ENCODE results near the gene SEPTIN12.

The SEPTIN12 gene

GRCh38 chr16:4787627-4788482, at the start of gene SEPTIN12:
Gene SEPTIN12, minus strand, starts transcription at chr16:4788345. Its CDS starts 700 bp downstream, at chr16:4787645.
- peak; percentile 23 for DNase-seq

GRCh38 chr16:4836727-4837126, 48.6 kb upstream of the SEPTIN12 start:
- no peak for DNase-seq

GRCh38 chr16:4833584-4833983, 45.4 kb upstream of the SEPTIN12 start:
- no peak for DNase-seq

- DNase-seq = no peak
These were observed 44.7 kb upstream of the SEPTIN12 start for GRCh38 chr16:4832698-4833343.

GRCh38 chr16:4831616-4832015, 43.5 kb upstream of the SEPTIN12 start:
- DNase-seq = no peak

GRCh38 chr16:4830408-4830807, 42.3 kb upstream of the SEPTIN12 start:
- no peak for DNase-seq

- DNase-seq = no peak
These were observed 40.6 kb upstream of the SEPTIN12 start for GRCh38 chr16:4828567-4829321.

- no peak for DNase-seq
These were observed 38.8 kb upstream of the SEPTIN12 start for GRCh38 chr16:4826980-4827379.

- no peak for DNase-seq
These were observed 38.4 kb upstream of the SEPTIN12 start for GRCh38 chr16:4826526-4826925.

- DNase-seq = no peak
These were observed 37.1 kb upstream of the SEPTIN12 start for GRCh38 chr16:4825196-4825595.

GRCh38 chr16:4820652-4821051, 32.5 kb upstream of the SEPTIN12 start:
- no peak for DNase-seq

- DNase-seq = no peak
These were observed 26.5 kb upstream of the SEPTIN12 start for GRCh38 chr16:4814542-4815173.

GRCh38 chr16:4814046-4814445, 25.9 kb upstream of the SEPTIN12 start:
- DNase-seq = no peak

GRCh38 chr16:4813251-4814003, 25.3 kb upstream of the SEPTIN12 start:
- no peak for DNase-seq

- no peak for DNase-seq
These were observed 23.6 kb upstream of the SEPTIN12 start for GRCh38 chr16:4811773-4812172.

GRCh38 chr16:4811242-4811641, 23.1 kb upstream of the SEPTIN12 start:
- DNase-seq = no peak

GRCh38 chr16:4806280-4806679, 18.1 kb upstream of the SEPTIN12 start:
- no peak for DNase-seq

- no peak for DNase-seq
These were observed 17.1 kb upstream of the SEPTIN12 start for GRCh38 chr16:4805231-4805630.

GRCh38 chr16:4803898-4804762, 16.0 kb upstream of the SEPTIN12 start:
- no peak for DNase-seq

- no peak for DNase-seq
These were observed 15.3 kb upstream of the SEPTIN12 start for GRCh38 chr16:4803401-4803844.

GRCh38 chr16:4802659-4803287, 14.6 kb upstream of the SEPTIN12 start:
- DNase-seq = peak; percentile 88
